Measurements from ENCODE around the gene TRO.

Gene TRO

GRCh38 chrX:54923376-54923775 lies 2.8 kb downstream of the TRO start:
- no peak for TF ChIP-seq ZNF565 (CRISPR knock-in tag; conservative IDR thresholded peaks at IDR 0.05; ENCODE audit: low read depth)
- no peak for TF ChIP-seq ZFP3 (CRISPR knock-in tag; IDR thresholded peaks at IDR 0.05)
- no peak for TF ChIP-seq CSDC2 (CRISPR knock-in tag; IDR thresholded peaks at IDR 0.05)
- TF ChIP-seq ISL1 (CRISPR knock-in tag; IDR thresholded peaks at IDR 0.05), result no peak
- TF ChIP-seq TCF4 (CRISPR knock-in tag; IDR thresholded peaks at IDR 0.05; ENCODE audit: borderline replicate concordance), result no peak
- TF ChIP-seq POU6F1 (CRISPR knock-in tag; IDR thresholded peaks at IDR 0.05; ENCODE audit: borderline replicate concordance, low read depth), result no peak
- TF ChIP-seq ZNF70 (CRISPR knock-in tag; IDR thresholded peaks at IDR 0.05), result no peak
- TF ChIP-seq RARB (CRISPR knock-in tag; IDR thresholded peaks at IDR 0.05), result no peak
- TF ChIP-seq TSHZ2 (CRISPR knock-in tag; IDR thresholded peaks at IDR 0.05), result no peak
- TF ChIP-seq BACH2 (CRISPR knock-in tag; IDR thresholded peaks at IDR 0.05; ENCODE audit: borderline replicate concordance), result no peak
- TF ChIP-seq ARNTL (CRISPR knock-in tag; IDR thresholded peaks at IDR 0.05; ENCODE audit: borderline replicate concordance, low read depth), result no peak
- no peak for TF ChIP-seq PATZ1 (CRISPR knock-in tag; IDR thresholded peaks at IDR 0.05; ENCODE audit: borderline replicate concordance)
- TF ChIP-seq ESRRG (CRISPR knock-in tag; IDR thresholded peaks at IDR 0.05), result no peak
- no peak for TF ChIP-seq CREB5 (CRISPR knock-in tag; IDR thresholded peaks at IDR 0.05; ENCODE audit: low read depth)
- TF ChIP-seq ZC3H10 (CRISPR knock-in tag; IDR thresholded peaks at IDR 0.05), result no peak
- TF ChIP-seq GLIS3 (CRISPR knock-in tag; IDR thresholded peaks at IDR 0.05), result no peak

GRCh38 chrX:54926978-54927377 lies 6.4 kb downstream of the TRO start:
- ATAC-seq, result no peak
- TF ChIP-seq CSRNP3 (CRISPR knock-in tag; IDR thresholded peaks at IDR 0.05), result no peak

More at GRCh38 chrX:54923376-54923775, 2.8 kb downstream of the TRO start:
- no peak for ATAC-seq

GRCh38 chrX:54928876-54929275 lies 8.3 kb downstream of the TRO start:
- ATAC-seq, result no peak
- no peak for TF ChIP-seq ZC3H10 (CRISPR knock-in tag; IDR thresholded peaks at IDR 0.05)
- TF ChIP-seq ZFP30 (CRISPR knock-in tag; IDR thresholded peaks at IDR 0.05), result no peak
- no peak for TF ChIP-seq BACH2 (CRISPR knock-in tag; IDR thresholded peaks at IDR 0.05; ENCODE audit: borderline replicate concordance)
- no peak for TF ChIP-seq ZNF70 (CRISPR knock-in tag; IDR thresholded peaks at IDR 0.05)
- TF ChIP-seq POU6F1 (CRISPR knock-in tag; IDR thresholded peaks at IDR 0.05; ENCODE audit: borderline replicate concordance, low read depth), result no peak
- TF ChIP-seq ZNF565 (CRISPR knock-in tag; conservative IDR thresholded peaks at IDR 0.05; ENCODE audit: low read depth), result no peak
- TF ChIP-seq ISL1 (CRISPR knock-in tag; IDR thresholded peaks at IDR 0.05), result no peak

Measured in SK-N-SH treated with all-trans-retinoic acid at 6 μM for 48 hours (cell line).